GM19239 (cell line): Measurements from ENCODE around the gene MPPED1.

Source experiments
- DNase-seq: peaks from one replicate; pipeline ENCODE4 v3.0.0; 2011; ENCODE audit warnings: low spot score; ENCODE audit not compliant: insufficient read length
- FAIRE-seq: peaks from 2 replicates; lab custom pipeline; 2011; peaks lifted over from hg19 to GRCh38; lab: Jason Lieb, UNC

Gene MPPED1

GRCh38 chr22:43427296-43428004 lies 15.6 kb downstream of the MPPED1 start:
- no peak for FAIRE-seq
- no peak for DNase-seq

GRCh38 chr22:43428005-43428485 lies 16.2 kb downstream of the MPPED1 start:
- DNase-seq, result no peak
- no peak for FAIRE-seq

- no peak for FAIRE-seq
- DNase-seq, result no peak
Observed at GRCh38 chr22:43428521-43428920, 16.7 kb downstream of the MPPED1 start.

GRCh38 chr22:43429426-43429825 lies 17.6 kb downstream of the MPPED1 start:
- DNase-seq, result no peak
- FAIRE-seq, result no peak

- DNase-seq (no peak), FAIRE-seq (no peak)
Observed at GRCh38 chr22:43431808-43432554, 20.2 kb downstream of the MPPED1 start.

- DNase-seq, result no peak
- FAIRE-seq, result no peak
Observed at GRCh38 chr22:43432883-43433415, 21.1 kb downstream of the MPPED1 start.

GRCh38 chr22:43433451-43434274 lies 21.8 kb downstream of the MPPED1 start:
- DNase-seq, result no peak
- no peak for FAIRE-seq

GRCh38 chr22:43434275-43434927 lies 22.6 kb downstream of the MPPED1 start:
- FAIRE-seq, result no peak
- DNase-seq, result no peak

GRCh38 chr22:43434928-43435311 lies 23.1 kb downstream of the MPPED1 start:
- FAIRE-seq (no peak), DNase-seq (no peak)

- no peak for FAIRE-seq
- DNase-seq, result no peak
Observed at GRCh38 chr22:43435851-43436811, 24.3 kb downstream of the MPPED1 start.

- DNase-seq (no peak), FAIRE-seq (no peak)
Observed at GRCh38 chr22:43436868-43437267, 25.1 kb downstream of the MPPED1 start.

- FAIRE-seq (no peak), DNase-seq (no peak)
Observed at GRCh38 chr22:43437871-43438475, 26.2 kb downstream of the MPPED1 start.

GRCh38 chr22:43438666-43439347 lies 27.0 kb downstream of the MPPED1 start:
- DNase-seq (no peak), FAIRE-seq (no peak)

GRCh38 chr22:43439368-43440103 lies 27.7 kb downstream of the MPPED1 start:
- FAIRE-seq (no peak), DNase-seq (no peak)

- DNase-seq, result no peak
- no peak for FAIRE-seq
Observed at GRCh38 chr22:43440104-43440387, 28.2 kb downstream of the MPPED1 start.

GRCh38 chr22:43440556-43440955 lies 28.7 kb downstream of the MPPED1 start:
- DNase-seq, result no peak
- no peak for FAIRE-seq

GRCh38 chr22:43441216-43441615 lies 29.4 kb downstream of the MPPED1 start:
- DNase-seq (no peak), FAIRE-seq (no peak)

- no peak for FAIRE-seq
Observed at GRCh38 chr22:43441751-43442150, 29.9 kb downstream of the MPPED1 start.

More at GRCh38 chr22:43441751-43442150, 29.9 kb downstream of the MPPED1 start:
- DNase-seq, result no peak
